K562 (cell line): ENCODE results near the gene NAA10. TPM values are rescaled to one million over a fixed set of nuclear protein-coding genes. Genes with fewer than 3 reads are reported as not detected.

Source experiments
- ATAC-seq: fragments of 200-7000 bp; cut with Tn5 transposase; 3 replicates; pipeline ENCODE4 v1.9.1; 2020; ENCODE audit warnings: moderate library complexity
- BruUV-seq: library from RNA; stranded (reverse); fragments of 400-500 nt; replicated peaks from 2 replicates; lab custom pipeline; 2021; lab: Mats Ljungman, UMichigan
- CTCF ChIA-PET: fragments of 300-600 bp; formaldehyde crosslinking; extraction: SDS; loops from one replicate; lab custom pipeline; 2021; ENCODE audit warnings: low intra/inter-chr PET ratio; lab: Yijun Ruan, JAX
- POLR2A ChIA-PET: fragments of 300-600, 350-650 bp; sonication (Branson Sonifier 250); formaldehyde crosslinking; extraction: SDS; loops from one replicate; lab custom pipeline; 2021; ENCODE audit warnings: antibody characterized with exemption, inconsistent platforms; lab: Yijun Ruan, JAX
- DNase-seq, 4 experiments: peaks; one replicate each; pipeline versions ENCODE4 v3.0.0 to v3.0.0-alpha.2; 2011 to 2018; ENCODE audit warnings: low spot score in 3 of 4, mixed read lengths in 3 of 4; ENCODE audit errors: extremely low read depth in 1 of 4
- FAIRE-seq: peaks from 2 replicates; lab custom pipeline; 2011; peaks lifted over from hg19 to GRCh38; lab: Jason Lieb, UNC
- H2AFZ ChIP-seq: 2 replicates; pipeline ENCODE4 v1.6.0; 2011; ENCODE audit warnings: low read depth, low read length, control low read depth, inconsistent platforms
- H3K27ac ChIP-seq: fragments of 200-600 bp; 3 replicates; pipeline ENCODE4 v1.8.0; 2011; ENCODE audit warnings: low read depth, mild to moderate bottlenecking, control low read depth, inconsistent platforms, low read length, moderate library complexity, mixed read lengths; ENCODE audit errors: extremely low read depth
- H3K27me3 ChIP-seq, 2 experiments: fragments of 300-600 bp in 1 of 2; 2 replicates in 1 of 2; 3 replicates in 1 of 2; pipeline versions ENCODE4 v1.6.0 to v1.8.0; 2011; ENCODE audit warnings: inconsistent platforms in 2 of 2, low read length in 2 of 2, mild to moderate bottlenecking in 1 of 2, mixed read lengths in 1 of 2, moderate library complexity in 1 of 2; ENCODE audit not compliant: control insufficient read depth in 2 of 2, insufficient read depth in 2 of 2
- H3K36me3 ChIP-seq: fragments of 300-600 bp; 3 replicates; pipeline ENCODE4 v1.8.0; 2011; ENCODE audit warnings: mild to moderate bottlenecking, low read length, inconsistent platforms; ENCODE audit not compliant: control insufficient read depth, insufficient read depth
- H3K4me1 ChIP-seq, 2 experiments: fragments of 200-600 bp in 1 of 2; replicated peaks in 1 of 2; 2 replicates in 1 of 2; 3 replicates in 1 of 2; pipeline versions ENCODE4 v1.5.1 to v1.8.0; 2011; ENCODE audit warnings: inconsistent platforms in 2 of 2, low read length in 2 of 2, mild to moderate bottlenecking in 1 of 2, mixed read lengths in 1 of 2, moderate library complexity in 1 of 2; ENCODE audit not compliant: control insufficient read depth in 2 of 2, insufficient read depth in 2 of 2
- H3K4me2 ChIP-seq: 2 replicates; pipeline ENCODE4 v1.6.1; 2011; ENCODE audit warnings: low read length, control low read depth, inconsistent platforms, mixed read lengths; ENCODE audit not compliant: insufficient read depth
- H3K4me3 ChIP-seq: fragments of 200-600 bp; sonication (generic), shearing (Covaris generic); 2 replicates; pipeline ENCODE4 v1.5.1; 2016; ENCODE audit warnings: control low read depth, inconsistent platforms
- H3K79me2 ChIP-seq: fragments of 200-600 bp; 3 replicates; pipeline ENCODE4 v1.8.0; 2011; ENCODE audit warnings: low read length, inconsistent platforms; ENCODE audit not compliant: control insufficient read depth, insufficient read depth
- H3K9ac ChIP-seq, 2 experiments: 2 replicates each; pipeline versions ENCODE4 v1.6.0 to v1.6.1; 2011; ENCODE audit warnings: low read depth in 2 of 2, low read length in 2 of 2, control low read depth in 1 of 2, inconsistent platforms in 1 of 2, mild to moderate bottlenecking in 1 of 2, mixed read lengths in 1 of 2; ENCODE audit not compliant: insufficient read depth in 1 of 2
- H3K9me1 ChIP-seq: one replicate; pipeline ENCODE4 v1.6.0; 2011; ENCODE audit warnings: inconsistent platforms, mild to moderate bottlenecking, low read length, moderate library complexity; ENCODE audit not compliant: control insufficient read depth, insufficient read depth
- H3K9me3 ChIP-seq: replicated peaks from 2 replicates; pipeline ENCODE4 v1.5.1; 2011; ENCODE audit warnings: low read depth, low read length, inconsistent platforms; ENCODE audit not compliant: control insufficient read depth, insufficient read depth
- H4K20me1 ChIP-seq: replicated peaks from 2 replicates; pipeline ENCODE4 v1.6.1; 2011; ENCODE audit warnings: low read length, inconsistent platforms, mixed read lengths; ENCODE audit not compliant: control insufficient read depth, insufficient read depth
- ELK3 ChIP-seq: fragments of 450-650 bp; formaldehyde crosslinking; IDR thresholded peaks from 2 replicates; pipeline ENCODE4 v1.4.0; 2020; ENCODE audit warnings: mild to moderate bottlenecking
- ETS1 ChIP-seq: conservative IDR thresholded peaks from 2 replicates; pipeline ENCODE4 v1.6.1; 2011; ENCODE audit warnings: low read depth, mild to moderate bottlenecking, low read length; ENCODE audit not compliant: control insufficient read depth
- FOXK1 ChIP-seq: sonication (generic); formaldehyde crosslinking; IDR thresholded peaks from 2 replicates; pipeline ENCODE4 v1.8.0; 2022; ENCODE audit warnings: missing genetic modification reagents, mild to moderate bottlenecking, borderline replicate concordance
- MCM7 ChIP-seq, 2 experiments: fragments of 450-650 bp; IDR thresholded peaks; 2 replicates each; pipeline ENCODE4 v1.6.1; 2016 to 2018
- STAT6 ChIP-seq: sonication (generic); formaldehyde crosslinking; IDR thresholded peaks from 2 replicates; pipeline ENCODE4 v1.8.1; 2023; ENCODE audit warnings: mild to moderate bottlenecking, missing genetic modification reagents
- WGBS: fragments of 100-300 bp; shearing (Covaris generic); methylation state at CpG from one replicate; pipeline ENCODE4 v1.1.6; 2016; ENCODE audit warnings: low coverage, mixed read lengths; ENCODE audit not compliant: insufficient coverage; ENCODE audit errors: missing lambda C conversion rate; 5-methylcytosine and 5-hydroxymethylcytosine counted together
- in situ Hi-C: fragments of 300-500 bp; cut with MboI; formaldehyde crosslinking; loops from 4 replicates; pipeline ENCODE4 v1.15.0; 2018; ENCODE audit warnings: inconsistent platforms, mixed read lengths
- intact Hi-C: fragments of 100-400 bp; cut with micrococcal nuclease; formaldehyde crosslinking; loops from 2 replicates; pipeline ENCODE4 v1.14.2; 2022
- polyA plus RNA-seq, 8 experiments: library from polyadenylated mRNA; depleted of rRNA in 4 of 8; stranded (reverse) in 5 of 8; unstranded in 3 of 8; fragments of >200 nt; fragmentation: Nextera tagmentation in 2 of 8; fragmentation: Illumina TruSeq in 1 of 8; extraction: Ambion mirVana in 2 of 8; extraction: Trizol in 1 of 8; gene quantifications; 2 replicates each; pipeline versions ENCODE4 v1.2.1 to v1.2.3, GENCODE V29; 2011 to 2014; ENCODE audit warnings: inconsistent platforms in 1 of 8, missing spikeins in 1 of 8
- total RNA-seq, 7 experiments: library from RNA; depleted of rRNA in 6 of 7; stranded (reverse); fragments of >200 nt in 6 of 7; fragmentation: Illumina TruSeq in 2 of 7; extraction: Trizol in 2 of 7; gene quantifications; 2 replicates each; pipeline versions ENCODE4 v1.2.1 to v1.2.3, GENCODE V29; 2011 to 2021; ENCODE audit warnings: low replicate concordance in 1 of 7

The NAA10 gene
- total and polyA plus RNA-seq, 9 of the 15 experiments (the other 6 are each of a cell fraction or from before 2014, with no cell fraction given) = 11.1 to 250 (median 134) TPM

- peaks cover 0 to 40% of the 10 kb centered on the region in 2 experiments; a peak in 3 of 5 replicates for H3K4me1 ChIP-seq
- H3K79me2 ChIP-seq = no peaks in the 10 kb centered on the region
- DNase-seq = no peak
- TF ChIP-seq FOXK1 (no peak), ETS1 (no peak), STAT6 (CRISPR knock-in tag) (no peak), ELK3 (CRISPR knock-in tag) (no peak), MCM7 (IDR thresholded peaks at IDR 0.05) (no peak)
- TF ChIP-seq, all 486 proteins: peak for 0
- no TSS peak for BruUV-seq
- H4K20me1 ChIP-seq = peaks cover 5% of the 10 kb centered on the region; the same call in 1 of the 2 replicates
- no peaks in the 10 kb centered on the region for H3K27me3 ChIP-seq
- H3K9ac ChIP-seq = no peak overlapping the region
- no peak overlapping the region for H3K4me2 ChIP-seq
- no peak overlapping the region for H3K4me3 ChIP-seq
- WGBS = 74% methylated on average over 5 of the region's 6 CpGs
- CTCF ChIA-PET = no interaction called here
- in situ Hi-C loops (no loop called here), intact Hi-C loops (no loop called here)
- ATAC-seq (no peak), FAIRE-seq (no peak)
- no peak overlapping the region for H3K27ac ChIP-seq
- no peaks in the 10 kb centered on the region for H3K9me3 ChIP-seq
- peaks cover 23% of the 10 kb centered on the region; the same call in 2 of the 3 replicates for H3K36me3 ChIP-seq
- H3K9me1 ChIP-seq = no peaks in the 10 kb centered on the region
- H2AFZ ChIP-seq = no peak overlapping the region
- POLR2A ChIA-PET = interaction anchor here (1.2 kb wide), 1 partner anchor 14 kb away, joined by 3 read pairs; no protein-coding TSS in a partner anchor
Measured at GRCh38 chrX:153911798-153912197, 23.0 kb downstream of the NAA10 start.
